DMS53 treated with DMSO at 0.1 percent for 48 hours (cell line): ENCODE data around the gene TBK1.
A peak's percentile ranks its signal among the peaks of the same experiment; 100 is the strongest.

ENCODE experiments used
- DNase-seq: peaks from one replicate; lab custom pipeline; 2025; ENCODE audit not compliant: unreplicated experiment; lab: John Stamatoyannopoulos, UW

The TBK1 gene

GRCh38 chr12:64451687-64452558, at the start of gene TBK1:
TBK1 (plus strand) TSS chr12:64452120; CDS start chr12:64455871, 3,751 bp downstream.
- peak; percentile 88 for DNase-seq

DNA sequence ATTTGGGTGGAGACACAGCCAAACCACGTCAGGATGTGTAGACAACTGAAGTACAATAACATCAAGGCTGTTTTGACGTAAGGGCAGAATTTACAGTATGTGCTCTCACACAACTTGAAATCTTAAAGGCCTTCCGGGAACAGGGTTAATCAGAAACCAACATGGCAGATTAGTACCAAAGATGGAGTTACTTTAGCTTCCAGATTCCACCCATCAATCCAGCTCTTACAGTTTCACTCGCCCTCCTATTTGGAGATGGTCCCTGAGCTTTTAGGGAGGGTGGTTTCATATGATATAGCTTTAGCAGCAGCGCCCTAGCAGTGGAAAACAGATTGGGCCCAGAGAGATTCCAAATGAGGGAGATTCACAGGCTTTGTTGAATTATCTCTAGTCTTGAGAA, 49.7 kb upstream of the TBK1 start:
- no peak for DNase-seq

DNA sequence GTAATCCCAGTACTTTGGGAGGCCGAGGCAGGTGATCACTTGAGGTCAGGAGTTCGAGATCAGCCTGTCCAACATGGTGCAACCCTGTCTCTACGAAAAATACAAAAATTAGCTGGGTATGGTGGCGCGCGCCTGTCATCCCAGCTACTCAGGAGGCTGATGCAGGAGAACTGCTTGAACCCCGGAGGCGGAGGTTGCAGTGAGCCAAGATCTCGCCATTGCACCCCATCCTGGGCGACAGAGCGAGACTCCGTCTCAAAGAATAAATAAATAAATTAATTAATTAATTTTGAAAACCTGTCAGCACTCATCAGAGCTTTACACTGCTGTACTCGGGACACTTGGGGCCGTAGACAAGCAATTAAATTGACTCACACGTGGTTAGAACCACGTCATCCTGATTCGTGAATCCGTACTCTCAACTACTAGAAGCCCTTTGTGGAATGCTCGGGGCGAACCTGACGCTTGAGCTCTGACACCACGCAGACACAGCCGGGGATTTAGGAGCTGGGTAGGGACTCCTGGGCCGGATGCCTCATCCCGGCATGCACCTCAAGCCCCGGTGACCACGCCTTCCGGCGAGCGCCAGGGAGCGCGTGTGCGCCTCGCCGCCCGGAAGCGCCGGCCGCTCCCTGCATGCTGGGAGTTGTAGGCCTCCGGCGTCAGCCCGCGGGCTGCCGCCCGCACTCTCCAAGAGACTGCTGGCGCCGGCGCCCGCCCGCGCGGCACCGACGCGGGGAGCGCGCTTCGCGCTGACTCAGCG, 48.0 kb upstream of the TBK1 start, which contains the start of gene XPOT:
XPOT (plus strand) TSS at position 686 of the 763 bp plus-strand sequence. CDS start 5,644 bp downstream, outside the sequence.
- peak; percentile 97 for DNase-seq

GRCh38 chr12:64404470-64405256, 47.3 kb upstream of the TBK1 start:
- peak; percentile 62 for DNase-seq

DNA sequence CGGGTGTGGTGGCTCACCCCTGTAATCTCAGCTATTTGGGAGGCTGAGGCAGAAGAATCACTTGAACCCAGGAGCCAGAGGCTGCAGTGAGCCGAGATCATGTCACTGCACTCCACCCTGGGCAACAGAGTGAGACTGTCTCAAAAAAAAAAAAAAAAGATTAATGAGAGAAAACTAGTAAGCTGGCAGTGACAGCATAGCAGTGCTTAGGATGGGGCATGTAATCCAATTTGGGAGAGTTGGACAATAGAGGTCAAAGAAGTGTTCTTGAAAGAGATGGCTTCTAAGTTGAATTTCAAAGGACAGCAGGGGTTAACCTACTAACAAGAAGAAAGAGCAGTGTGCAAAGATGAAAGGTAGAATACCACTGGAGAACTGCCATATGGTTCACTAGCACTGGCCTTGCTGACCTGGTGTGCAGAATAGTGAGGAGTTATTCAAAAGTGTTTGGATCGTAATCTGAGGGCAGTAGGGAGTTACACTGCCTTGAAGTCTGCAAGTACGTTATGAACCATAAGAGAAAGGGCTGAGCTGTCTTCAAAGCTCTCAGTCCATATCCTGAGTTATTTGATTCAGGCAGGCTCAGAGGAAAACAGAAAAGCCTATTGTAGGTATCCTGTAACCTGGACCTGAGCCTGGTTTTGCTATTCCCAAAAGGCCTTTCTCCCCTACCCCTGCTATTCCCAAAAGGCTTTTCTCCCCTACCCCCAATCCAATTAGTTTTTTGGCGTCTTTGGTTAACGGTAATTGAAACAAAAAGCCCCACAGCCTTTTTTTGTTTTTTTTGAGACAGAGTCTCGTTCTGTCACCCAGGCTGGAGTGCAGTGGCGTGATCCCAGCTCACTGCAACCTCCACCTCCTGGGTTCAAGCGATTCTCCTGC, 44.3 kb upstream of the TBK1 start:
- DNase-seq: no peak

- DNase-seq: no peak
Observed at GRCh38 chr12:64411427-64411826, 40.5 kb upstream of the TBK1 start.

DNA sequence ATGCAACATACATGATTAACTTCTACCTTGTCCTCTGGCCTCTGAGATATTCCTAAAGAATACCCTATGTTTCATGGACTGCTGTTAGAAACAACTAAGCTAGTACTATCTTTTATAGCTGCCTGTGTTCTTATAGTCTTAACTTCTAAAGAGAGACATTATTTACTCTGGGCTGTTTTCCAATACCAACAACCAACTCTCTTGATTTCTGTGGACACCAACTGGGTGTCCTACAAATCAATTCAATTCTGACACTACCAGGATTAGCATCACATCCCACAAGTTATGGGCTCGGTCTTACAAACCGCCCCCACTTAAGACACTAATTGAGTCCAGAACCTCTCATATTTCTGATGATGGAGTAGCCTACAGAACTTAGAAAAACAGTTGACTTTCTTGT, 39.5 kb upstream of the TBK1 start:
- no peak for DNase-seq

GRCh38 chr12:64413884-64414283, 38.0 kb upstream of the TBK1 start:
- DNase-seq: no peak

DNA sequence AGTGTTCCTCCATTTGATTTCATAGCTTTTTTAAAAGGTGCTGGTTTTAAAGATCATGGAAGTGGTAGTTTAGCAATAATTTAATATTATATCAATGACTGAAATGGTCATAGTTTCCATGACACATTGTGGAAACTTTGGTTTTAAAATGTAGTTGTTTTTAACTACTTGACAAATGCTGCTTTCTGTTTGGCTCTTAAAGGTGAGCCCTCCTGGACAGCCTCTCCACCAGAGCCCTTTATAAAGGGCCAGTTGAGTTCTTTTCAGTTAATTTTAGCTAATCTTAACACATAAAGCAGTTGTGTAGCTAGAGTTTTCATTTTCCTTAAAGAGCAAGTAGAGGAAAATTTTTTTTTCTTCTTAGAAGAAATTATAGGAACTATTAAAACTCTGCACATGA, 33.7 kb upstream of the TBK1 start:
- no peak for DNase-seq

DNA sequence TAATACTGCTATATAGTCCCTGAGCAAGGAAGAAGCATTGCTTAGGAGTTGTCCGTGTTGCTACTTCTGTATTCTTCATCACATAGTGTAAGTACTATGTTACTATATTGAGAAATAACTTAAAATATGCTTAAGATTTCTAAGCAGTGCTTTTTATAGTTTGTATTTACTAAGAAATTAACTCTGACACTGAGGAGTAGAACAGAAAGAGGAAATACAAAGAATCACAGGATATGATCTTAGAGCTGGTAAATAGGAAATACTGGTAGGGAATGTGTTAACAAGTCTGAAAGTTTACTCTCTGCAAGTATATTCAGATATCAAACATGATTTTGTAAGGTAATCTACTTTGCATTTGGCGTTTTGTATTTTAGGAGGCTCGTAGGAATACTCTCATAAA, 32.2 kb upstream of the TBK1 start:
- DNase-seq: no peak

- no peak for DNase-seq
Observed at GRCh38 chr12:64427988-64428387, 23.9 kb upstream of the TBK1 start.

DNA sequence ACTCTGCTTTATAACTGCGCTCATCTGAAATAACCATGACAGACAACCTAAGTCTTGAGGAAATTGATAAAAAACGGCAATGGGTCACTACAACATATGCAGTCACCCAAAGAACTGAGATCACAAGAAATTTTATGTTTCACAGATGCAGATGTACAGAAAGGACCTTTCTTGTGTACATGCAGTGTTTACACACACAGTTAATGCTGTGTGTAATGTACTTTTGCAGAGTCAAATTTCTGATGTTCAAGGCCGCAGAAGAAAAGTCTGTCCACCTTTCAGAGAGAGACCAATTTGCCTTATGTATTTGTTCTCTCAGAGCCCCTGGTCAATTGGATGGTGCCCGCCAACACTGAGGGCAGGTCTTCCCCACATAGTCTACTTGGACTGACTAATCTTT, 23.0 kb upstream of the TBK1 start:
- DNase-seq: no peak

GRCh38 chr12:64430886-64431285, 21.0 kb upstream of the TBK1 start:
- DNase-seq: no peak

GRCh38 chr12:64431791-64432190, 20.1 kb upstream of the TBK1 start:
- DNase-seq: no peak

DNA sequence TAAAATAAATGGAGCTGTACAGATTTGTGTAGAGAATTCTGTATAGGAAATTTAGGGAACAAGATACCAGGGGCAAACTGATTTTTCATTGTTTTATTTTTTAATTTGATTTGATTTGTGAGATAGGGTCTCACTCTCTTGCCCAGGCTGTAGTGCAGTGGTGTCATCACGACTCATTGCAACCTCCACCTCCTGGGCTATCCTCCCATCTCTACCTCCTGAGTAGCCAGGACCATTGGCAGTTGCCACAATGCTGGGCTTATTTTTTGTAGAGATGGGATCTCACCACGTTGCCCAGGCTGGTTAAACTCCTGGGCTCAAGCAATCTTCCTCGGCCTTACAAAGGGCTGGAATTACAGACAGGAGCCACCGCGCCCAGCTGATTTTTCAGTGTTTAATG, 18.0 kb upstream of the TBK1 start:
- DNase-seq: no peak

DNA sequence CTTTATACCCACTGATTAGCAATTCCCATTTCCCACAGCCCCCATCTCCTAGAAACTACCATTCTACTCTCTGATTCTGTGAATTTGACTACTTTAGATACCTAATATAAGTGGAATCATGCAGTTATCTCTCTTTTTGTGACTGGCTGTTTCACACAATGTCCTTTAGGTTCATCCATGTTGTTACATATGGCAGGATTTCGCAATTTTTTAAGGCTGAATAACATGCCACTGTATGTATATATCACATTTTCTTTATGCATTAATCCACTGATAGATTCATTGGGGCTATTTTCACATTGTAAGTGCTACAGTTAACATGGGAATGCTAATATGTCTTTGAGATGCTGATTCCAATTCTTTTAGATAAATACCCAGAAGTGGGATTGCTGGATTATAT, 11.8 kb upstream of the TBK1 start:
- DNase-seq: no peak

- no peak for DNase-seq
Observed at GRCh38 chr12:64445490-64445889, 6.4 kb upstream of the TBK1 start.

DNA sequence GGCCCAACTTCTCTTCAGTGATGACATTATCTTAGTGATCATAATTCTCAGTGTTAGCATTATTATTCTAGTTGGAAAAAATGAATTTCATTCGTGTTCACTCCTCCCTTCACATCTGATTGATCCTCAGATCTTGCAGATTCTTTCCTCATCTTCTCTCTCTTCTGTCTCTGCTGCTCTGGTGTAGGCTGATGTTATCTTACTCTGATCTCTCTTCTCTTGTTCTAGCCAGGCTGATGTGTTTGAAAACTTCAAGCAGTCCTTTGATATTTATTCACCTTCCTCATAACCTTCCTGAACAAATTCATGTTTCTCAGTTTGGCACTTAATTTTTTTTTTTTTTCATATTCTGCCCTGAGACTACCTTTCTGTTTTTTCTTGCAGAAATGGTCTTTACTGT, 5.6 kb upstream of the TBK1 start:
- no peak for DNase-seq

- peak; percentile 31 for DNase-seq
Observed at GRCh38 chr12:64450057-64450640, 1.8 kb upstream of the TBK1 start.
